Measurements from ENCODE around the gene SLC4A5. TPM values are rescaled to one million over a fixed set of nuclear protein-coding genes. Genes with fewer than 3 reads are reported as not detected.

The SLC4A5 gene
- total RNA-seq, 1 donor from 2014 or later, result 4.2 TPM

DNA sequence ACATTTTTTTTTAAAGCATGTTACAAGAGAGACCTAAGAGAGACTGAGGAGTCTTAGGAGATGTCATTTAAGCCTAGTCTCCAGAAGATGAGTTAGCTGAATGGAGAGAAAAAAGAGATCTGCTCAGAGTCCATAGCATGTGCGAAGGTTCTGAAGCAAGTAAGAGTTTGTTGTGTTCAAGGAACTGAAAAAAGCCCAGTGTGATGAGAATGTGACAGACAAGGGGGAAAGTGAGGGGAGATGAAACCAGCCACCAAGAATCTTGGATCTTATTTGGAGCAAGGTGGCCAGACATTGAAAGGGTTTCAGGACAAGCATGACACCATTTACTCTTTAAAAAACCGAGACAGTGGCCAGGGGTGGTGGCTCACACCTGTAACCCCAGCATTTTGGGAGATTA is 159.3 kb downstream of the SLC4A5 start:
- TF ChIP-seq, protein P1, sequence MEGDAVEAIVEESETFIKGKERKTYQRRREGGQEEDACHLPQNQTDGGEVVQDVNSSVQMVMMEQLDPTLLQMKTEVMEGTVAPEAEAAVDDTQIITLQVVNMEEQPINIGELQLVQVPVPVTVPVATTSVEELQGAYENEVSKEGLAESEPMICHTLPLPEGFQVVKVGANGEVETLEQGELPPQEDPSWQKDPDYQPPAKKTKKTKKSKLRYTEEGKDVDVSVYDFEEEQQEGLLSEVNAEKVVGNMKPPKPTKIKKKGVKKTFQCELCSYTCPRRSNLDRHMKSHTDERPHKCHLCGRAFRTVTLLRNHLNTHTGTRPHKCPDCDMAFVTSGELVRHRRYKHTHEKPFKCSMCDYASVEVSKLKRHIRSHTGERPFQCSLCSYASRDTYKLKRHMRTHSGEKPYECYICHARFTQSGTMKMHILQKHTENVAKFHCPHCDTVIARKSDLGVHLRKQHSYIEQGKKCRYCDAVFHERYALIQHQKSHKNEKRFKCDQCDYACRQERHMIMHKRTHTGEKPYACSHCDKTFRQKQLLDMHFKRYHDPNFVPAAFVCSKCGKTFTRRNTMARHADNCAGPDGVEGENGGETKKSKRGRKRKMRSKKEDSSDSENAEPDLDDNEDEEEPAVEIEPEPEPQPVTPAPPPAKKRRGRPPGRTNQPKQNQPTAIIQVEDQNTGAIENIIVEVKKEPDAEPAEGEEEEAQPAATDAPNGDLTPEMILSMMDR (IDR thresholded peaks at IDR 0.05), result no peak
- Histone ChIP-seq H3K9me3 (no peaks in the 10 kb centered on the region), H3K4me1 (peaks cover 20% of the 10 kb centered on the region), H3K27me3 (ENCODE audit: low read depth) (no peaks in the 10 kb centered on the region), H3K4me3 (no peak overlapping the region), H3K36me3 (no peaks in the 10 kb centered on the region), H3K27ac (no peak overlapping the region)
- no peak for ATAC-seq
- intact Hi-C loops (cut with DNase I), result no loop called here
- no peak for DNase-seq

DNA sequence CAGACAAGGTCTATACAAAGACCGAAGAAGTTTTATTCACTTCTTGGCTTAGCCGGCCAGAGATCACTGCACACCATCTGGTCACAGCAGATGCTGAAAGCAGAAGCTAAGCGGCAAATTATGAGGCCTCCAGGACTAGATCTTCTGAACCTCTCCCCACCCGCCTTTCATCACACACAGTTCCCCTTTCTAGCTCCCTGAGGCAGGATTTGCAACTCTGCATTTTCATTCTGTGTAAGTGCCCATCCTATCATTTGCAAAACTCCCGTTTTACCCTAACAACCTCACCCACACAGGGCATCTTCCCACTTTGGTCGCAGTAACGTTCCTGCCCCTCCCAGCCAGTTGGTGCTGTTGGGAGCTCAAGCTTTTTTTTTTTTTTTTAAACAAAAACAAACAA is 161.5 kb downstream of the SLC4A5 start:
- Histone ChIP-seq H3K27ac (peak overlapping the region; percentile 60), H3K4me1 (peaks cover 25% of the 10 kb centered on the region), H3K9me3 (no peaks in the 10 kb centered on the region), H3K36me3 (peaks cover 4% of the 10 kb centered on the region), H3K4me3 (no peak overlapping the region), H3K27me3 (ENCODE audit: low read depth) (no peaks in the 10 kb centered on the region)
- ATAC-seq (peak; percentile 2 to 63), DNase-seq (peak; percentile 65)
- intact Hi-C loops (cut with DNase I), result no loop called here
- TF ChIP-seq, protein P1 (IDR thresholded peaks at IDR 0.05), result no peak

DNA sequence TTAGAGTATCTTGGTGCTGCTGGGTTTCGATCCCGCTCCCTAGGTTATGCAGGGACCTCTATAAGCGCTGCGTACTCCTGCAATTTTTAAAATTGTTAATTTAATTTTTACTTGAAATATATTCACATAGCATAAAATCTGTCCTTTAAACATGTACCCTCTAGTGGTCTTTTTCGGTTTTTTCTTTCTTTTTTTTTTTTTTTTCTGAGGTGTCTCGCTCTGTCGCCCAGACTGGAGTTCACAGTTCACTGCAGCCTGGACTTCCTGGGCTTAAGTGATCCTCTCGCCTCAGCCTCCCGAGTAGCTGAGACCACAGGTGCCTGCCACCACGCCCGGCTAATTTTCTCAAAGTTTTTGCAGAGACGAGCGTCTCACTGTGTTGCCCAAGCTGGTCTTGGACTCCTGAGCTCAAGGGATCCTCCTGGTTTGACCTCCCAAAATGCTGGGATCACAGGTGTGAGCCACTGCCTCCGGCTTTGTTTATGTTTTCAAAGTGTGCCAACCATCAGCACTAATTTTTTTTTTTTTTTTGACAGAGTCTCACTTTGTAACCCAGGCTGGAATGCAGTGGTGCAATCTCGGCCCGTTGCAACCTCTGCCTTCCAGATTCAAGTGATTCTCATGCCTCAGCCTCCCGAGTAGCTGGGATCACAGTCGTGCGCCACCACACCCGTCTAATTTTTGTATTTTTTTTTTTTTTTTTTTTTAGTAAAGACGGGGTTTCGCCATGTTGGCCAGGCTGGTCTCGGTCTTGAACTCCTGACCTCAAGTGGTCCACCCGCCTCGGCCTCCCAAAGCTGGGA is 164.0 kb downstream of the SLC4A5 start:
- ATAC-seq, result peak; percentile 6 to 8
- intact Hi-C loops (cut with DNase I), result no loop called here

DNA sequence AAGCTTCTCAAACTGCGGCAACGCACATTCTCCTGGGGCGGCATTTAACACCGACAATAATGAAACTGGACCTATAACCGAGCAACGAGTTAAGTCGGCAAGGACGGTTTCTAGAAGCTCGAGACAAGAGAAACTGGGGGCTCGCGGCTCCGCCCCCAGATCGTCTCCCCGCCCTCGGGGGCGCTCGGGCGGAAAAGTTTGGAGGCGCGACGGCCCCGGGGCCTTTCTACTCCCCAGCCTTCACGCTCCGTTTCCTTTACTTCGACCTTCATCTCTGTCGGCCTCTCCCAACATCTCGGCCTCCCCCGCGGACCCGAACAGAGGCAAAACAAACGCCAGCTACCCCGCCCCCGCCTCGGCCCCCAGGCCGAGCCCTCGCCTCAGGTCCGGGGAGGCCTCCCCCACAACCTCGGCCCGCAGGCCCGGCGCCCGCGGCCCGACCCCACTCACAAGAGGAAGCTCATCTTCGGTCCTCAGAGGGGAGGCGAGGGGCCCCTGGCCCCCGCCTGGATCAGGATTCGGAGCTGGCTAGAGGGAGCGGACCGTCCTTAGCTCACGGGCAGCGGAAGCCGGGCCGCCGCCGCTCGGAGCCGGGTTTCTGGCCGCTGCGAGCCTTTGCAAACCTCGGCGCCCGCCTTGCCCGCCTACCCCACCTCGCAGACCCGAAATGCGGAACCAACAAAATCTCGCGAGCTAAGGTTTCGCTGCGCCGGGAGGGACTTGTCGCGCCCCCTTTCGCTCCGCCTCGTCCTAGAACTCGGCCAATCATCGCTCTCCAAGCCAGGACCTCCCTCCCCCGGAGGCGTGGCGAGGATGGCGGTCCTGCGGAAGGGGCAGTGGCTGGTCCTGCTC is 164.8 kb downstream of the SLC4A5 start, which contains the start of gene MOB1A:
Gene MOB1A, minus strand, starts transcription at position 669 of the 852 bp plus-strand sequence. Its CDS starts 205 bp downstream, at position 464.
- Histone ChIP-seq H3K27me3 (ENCODE audit: low read depth) (no peaks in the 10 kb centered on the region), H3K4me3 (peak within 1 kb of the TSS; percentile 71), H3K4me1 (peaks cover 46% of the 10 kb centered on the region), H3K27ac (peak within 1 kb of the TSS; percentile 89), H3K36me3 (peaks cover 6% of the 10 kb centered on the region), H3K9me3 (no peaks in the 10 kb centered on the region)
- intact Hi-C loops (cut with DNase I), result no loop called here
- DNase-seq (peak; percentile 97), ATAC-seq (peak; percentile 99)
- TF ChIP-seq, protein P1 (IDR thresholded peaks at IDR 0.05), result no peak

More for the DNA sequence above, 164.0 kb downstream of the SLC4A5 start:
- Histone ChIP-seq H3K9me3 (no peaks in the 10 kb centered on the region), H3K4me3 (peak overlapping the region; percentile 71), H3K4me1 (peaks cover 44% of the 10 kb centered on the region), H3K27me3 (ENCODE audit: low read depth) (no peaks in the 10 kb centered on the region), H3K27ac (peak overlapping the region; percentile 89), H3K36me3 (peaks cover 6% of the 10 kb centered on the region)
- DNase-seq, result no peak
- TF ChIP-seq, protein P1 (IDR thresholded peaks at IDR 0.05), result peak; percentile 44

DNA sequence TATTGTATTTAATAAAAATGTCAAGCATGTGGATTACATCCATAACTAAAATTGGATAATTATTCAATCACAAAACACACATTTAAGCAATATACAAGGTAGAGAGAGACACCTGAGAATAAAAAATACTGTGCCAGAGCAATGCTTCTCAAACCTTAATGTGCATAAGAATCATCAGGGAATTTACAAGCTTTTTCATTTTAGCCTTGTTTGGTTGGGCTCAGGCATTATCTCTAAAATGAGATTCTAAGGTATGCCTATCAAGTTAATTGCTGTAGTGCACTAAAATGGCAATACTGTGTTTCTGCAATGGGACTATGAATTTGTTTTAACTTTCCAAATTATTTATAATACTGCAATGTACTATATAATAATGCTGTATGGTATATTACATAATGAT is 165.5 kb downstream of the SLC4A5 start:
- intact Hi-C loops (cut with DNase I), result no loop called here
- Histone ChIP-seq H3K27ac (peak overlapping the region; percentile 89), H3K9me3 (no peaks in the 10 kb centered on the region), H3K36me3 (peaks cover 6% of the 10 kb centered on the region), H3K27me3 (ENCODE audit: low read depth) (no peaks in the 10 kb centered on the region), H3K4me3 (peak overlapping the region; percentile 71), H3K4me1 (peaks cover 52% of the 10 kb centered on the region)
- no peak for DNase-seq
- no peak for ATAC-seq
- TF ChIP-seq, protein P1 (IDR thresholded peaks at IDR 0.05), result no peak
